Ishikawa (cell line): ENCODE measurements around the gene PSMB5.

Experiments
- CEBPB ChIP-seq: IDR thresholded peaks from 2 replicates; pipeline ENCODE4 v1.6.1; 2012
- CREB1 ChIP-seq: IDR thresholded peaks from 2 replicates; pipeline ENCODE4 v1.6.1; 2012; ENCODE audit warnings: low read depth
- NFIC ChIP-seq: IDR thresholded peaks from 2 replicates; pipeline ENCODE4 v1.6.1; 2012

DNA sequence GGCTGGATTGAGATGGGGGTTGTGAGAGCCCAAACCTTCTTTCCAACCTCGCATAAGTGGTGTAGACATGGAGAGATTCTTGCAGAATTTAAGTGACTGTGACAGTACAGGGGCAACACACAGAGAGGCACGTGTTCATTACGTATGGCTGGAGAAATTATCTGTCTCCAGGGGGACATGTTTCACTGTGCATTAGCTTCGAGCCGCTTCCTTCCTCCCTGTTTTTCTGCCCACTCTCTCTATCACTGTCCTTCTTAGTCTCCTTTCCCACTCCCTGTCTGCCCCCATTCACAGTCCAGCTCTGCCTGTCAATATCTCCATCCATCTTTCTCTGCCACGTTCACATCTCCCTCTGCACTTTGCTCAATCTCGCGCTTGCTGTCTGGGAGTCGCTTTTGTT lies 13.3 kb downstream of the PSMB5 start:
- no peak for TF ChIP-seq CEBPB
- TF ChIP-seq CREB1, result no peak
- TF ChIP-seq NFIC, result no peak
